ENCODE results near the gene SPEF2.
"Not testable (repeated sequence)": the region's sequence is repeated elsewhere in the genome, so short reads cannot be mapped to it uniquely, and the experiment has no call there.

The SPEF2 gene

DNA sequence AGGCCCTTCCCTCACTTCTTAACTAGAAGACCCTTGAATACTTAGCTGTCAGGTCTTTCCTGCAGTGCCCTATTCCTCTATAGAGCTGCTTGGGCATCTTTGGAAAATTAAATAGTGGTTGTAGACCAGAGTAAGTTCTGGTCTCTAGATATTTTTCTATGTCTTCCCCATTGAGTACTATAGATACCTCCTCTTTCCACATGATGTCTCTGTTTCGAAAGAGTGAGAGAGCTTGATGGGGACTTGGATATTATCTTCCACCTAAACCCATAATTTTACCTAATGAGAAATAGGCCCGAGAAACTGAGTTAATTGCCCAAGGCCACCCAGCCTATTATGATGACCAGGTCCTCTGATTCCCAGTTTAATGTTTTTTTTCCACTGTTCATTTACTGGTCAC, 40.2 kb downstream of the SPEF2 start:
- no peak for DNase-seq (ENCODE audit: low read depth in 1 of 2, low spot score in 1 of 2)

DNA sequence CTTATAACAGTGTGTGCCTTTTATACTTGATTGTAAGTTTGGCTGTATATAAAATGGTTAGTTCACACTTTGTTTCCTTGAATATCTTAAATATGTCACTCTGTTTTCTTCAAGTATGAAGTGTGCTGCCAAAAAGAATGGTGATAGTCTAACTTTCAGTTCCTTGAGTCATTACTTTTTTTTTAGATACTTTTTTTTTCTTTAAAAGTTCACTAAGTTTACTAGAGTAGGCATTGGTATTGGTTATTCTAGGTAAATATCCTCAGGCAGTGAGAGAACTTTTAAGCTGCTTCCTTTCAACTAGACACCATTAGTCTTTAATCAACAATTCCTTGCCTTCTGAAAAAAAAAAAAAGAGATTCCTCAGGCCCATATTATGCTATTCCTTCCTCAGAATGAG, 41.9 kb downstream of the SPEF2 start:
- no peak for DNase-seq (ENCODE audit: low read depth in 1 of 2, low spot score in 1 of 2)

GRCh38 chr5:35660451-35660850, 42.8 kb downstream of the SPEF2 start:
- DNase-seq (ENCODE audit: low read depth in 1 of 2, low spot score in 1 of 2) = no peak

DNA sequence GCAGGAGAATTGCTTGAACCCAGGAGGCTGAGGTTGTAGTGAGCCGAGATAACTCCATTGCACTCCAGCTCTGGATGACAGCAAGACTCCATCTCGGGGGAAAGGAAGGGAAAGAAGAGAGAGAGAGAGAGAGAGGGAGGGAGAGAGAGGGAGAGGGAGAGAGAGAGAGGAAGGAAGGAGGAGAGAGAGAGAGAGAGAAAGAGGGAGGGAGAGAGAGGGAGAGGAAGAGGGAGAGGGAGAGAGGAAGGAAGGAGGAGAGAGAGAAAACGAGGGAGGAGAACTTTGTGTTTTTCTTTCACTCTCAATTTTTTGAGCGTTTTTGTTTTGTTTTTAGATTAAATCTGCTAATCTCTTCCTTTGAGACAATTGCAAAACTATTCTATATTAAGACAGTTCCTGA, 46.9 kb downstream of the SPEF2 start:
- DNase-seq (ENCODE audit: low read depth in 1 of 2, low spot score in 1 of 2) = no peak

GRCh38 chr5:35665096-35665495, 47.4 kb downstream of the SPEF2 start:
- no peak for DNase-seq (ENCODE audit: low read depth in 1 of 2, low spot score in 1 of 2)

DNA sequence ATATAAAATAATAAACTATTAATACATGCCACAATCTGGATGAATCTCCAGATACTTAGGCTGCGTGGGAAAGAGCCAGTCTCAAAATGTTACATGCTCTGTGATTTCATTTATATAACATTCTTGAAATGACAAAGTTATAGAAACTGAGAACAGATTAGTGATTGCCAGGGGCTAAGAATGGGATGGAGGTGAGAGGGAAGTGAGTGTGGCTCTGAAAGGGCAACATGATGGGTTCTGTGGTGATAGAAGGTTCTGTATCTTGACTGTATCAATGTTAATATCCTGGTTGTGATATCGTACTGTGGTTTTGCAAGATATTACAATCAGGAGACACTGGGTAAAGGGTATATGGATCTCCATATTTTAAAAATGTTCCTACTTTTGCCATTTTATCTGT, 50.7 kb downstream of the SPEF2 start:
- DNase-seq (ENCODE audit: low read depth in 1 of 2, low spot score in 1 of 2) = no peak

DNA sequence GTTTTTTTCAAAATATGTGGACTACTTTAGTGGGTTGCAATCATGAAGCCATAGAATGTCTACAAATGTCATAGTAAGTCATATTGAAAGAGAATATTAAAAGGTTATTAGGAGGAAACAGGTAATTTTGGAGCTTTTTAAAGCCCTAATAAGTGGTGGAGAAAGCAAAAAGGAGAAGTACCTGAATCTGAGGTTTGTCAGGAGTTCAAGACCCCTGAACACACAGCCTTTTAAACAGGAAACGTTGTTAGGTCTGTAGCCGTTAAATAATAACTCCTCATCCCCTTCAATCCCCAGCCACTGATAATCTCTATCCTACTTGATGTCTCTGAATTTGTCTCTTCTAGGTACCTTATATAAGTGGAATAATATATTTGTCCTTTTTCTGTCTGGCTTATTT, 51.1 kb downstream of the SPEF2 start:
- DNase-seq (ENCODE audit: low read depth in 1 of 2, low spot score in 1 of 2) = no peak

- no peak for DNase-seq (ENCODE audit: low read depth in 1 of 2, low spot score in 1 of 2)
Observed at GRCh38 chr5:35671541-35672295, 54.1 kb downstream of the SPEF2 start.

DNA sequence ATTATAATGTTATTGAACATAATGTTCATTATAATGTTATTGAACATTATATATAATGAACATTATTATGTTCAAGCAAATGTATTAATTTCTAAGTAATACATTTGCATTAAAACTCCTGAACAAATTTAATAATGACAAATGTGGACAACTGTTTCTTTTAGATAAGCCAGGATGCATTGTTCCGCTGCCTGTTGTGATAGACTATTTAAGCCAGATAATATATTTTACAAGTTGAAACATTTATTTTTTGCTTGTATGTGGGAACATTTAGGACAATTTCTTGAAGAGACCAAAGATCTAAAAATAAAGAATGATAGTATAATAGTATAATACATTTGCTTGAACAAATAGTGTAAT, 54.6 kb downstream of the SPEF2 start:
- DNase-seq (ENCODE audit: low read depth in 1 of 2, low spot score in 1 of 2) = not testable (repeated sequence)

DNA sequence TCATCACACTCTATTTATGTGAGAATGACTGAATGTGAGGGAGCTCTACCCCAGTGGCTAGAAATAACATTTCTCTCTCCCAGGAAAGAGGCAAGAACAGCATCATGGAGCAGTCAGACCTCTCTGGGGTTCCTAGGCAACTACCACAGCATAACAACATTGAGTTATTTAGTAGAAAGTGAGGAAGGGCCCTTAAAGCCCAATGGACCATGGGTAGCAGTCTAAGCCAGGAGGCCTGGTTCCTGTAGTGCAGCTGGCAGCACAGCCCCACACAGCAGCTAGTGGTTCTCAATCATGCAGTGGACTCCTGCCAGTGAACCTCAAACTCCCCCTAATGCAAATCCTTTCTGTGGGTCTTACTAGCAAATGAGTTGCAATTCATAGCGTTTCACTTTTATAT, 55.3 kb downstream of the SPEF2 start:
- DNase-seq (ENCODE audit: low read depth in 1 of 2, low spot score in 1 of 2) = no peak

DNA sequence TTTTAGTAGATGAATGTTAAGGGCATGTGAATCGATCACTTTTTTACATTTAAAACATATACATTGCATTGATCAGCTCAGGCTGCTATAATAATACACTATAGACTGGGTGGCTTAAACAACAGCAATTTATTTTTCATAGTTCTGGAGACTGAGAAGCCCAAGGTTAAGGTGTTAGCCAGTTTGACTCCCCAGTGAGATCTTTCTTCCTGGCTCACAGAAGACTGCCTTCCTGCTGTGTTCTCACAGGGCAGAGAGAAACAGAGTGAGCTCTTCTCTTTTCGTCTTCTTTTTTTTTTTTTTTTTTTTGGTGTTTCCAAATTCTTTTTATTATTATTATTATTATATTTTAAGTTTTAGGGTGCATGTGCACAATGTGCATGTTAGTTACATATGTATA, 56.4 kb downstream of the SPEF2 start:
- DNase-seq (ENCODE audit: low read depth in 1 of 2, low spot score in 1 of 2) = no peak

- DNase-seq (ENCODE audit: low read depth in 1 of 2, low spot score in 1 of 2) = no peak
Observed at GRCh38 chr5:35675392-35675791, 57.7 kb downstream of the SPEF2 start.

GRCh38 chr5:35677878-35678277, 60.2 kb downstream of the SPEF2 start:
- no peak for DNase-seq (ENCODE audit: low read depth in 1 of 2, low spot score in 1 of 2)

GRCh38 chr5:35678661-35679060, 61.0 kb downstream of the SPEF2 start:
- DNase-seq (ENCODE audit: low read depth in 1 of 2, low spot score in 1 of 2) = no peak

- no peak for DNase-seq (ENCODE audit: low read depth in 1 of 2, low spot score in 1 of 2)
Observed at GRCh38 chr5:35679357-35679756, 61.7 kb downstream of the SPEF2 start.

- DNase-seq (ENCODE audit: low read depth in 1 of 2, low spot score in 1 of 2) = no peak
Observed at GRCh38 chr5:35681911-35682310, 64.2 kb downstream of the SPEF2 start.

DNA sequence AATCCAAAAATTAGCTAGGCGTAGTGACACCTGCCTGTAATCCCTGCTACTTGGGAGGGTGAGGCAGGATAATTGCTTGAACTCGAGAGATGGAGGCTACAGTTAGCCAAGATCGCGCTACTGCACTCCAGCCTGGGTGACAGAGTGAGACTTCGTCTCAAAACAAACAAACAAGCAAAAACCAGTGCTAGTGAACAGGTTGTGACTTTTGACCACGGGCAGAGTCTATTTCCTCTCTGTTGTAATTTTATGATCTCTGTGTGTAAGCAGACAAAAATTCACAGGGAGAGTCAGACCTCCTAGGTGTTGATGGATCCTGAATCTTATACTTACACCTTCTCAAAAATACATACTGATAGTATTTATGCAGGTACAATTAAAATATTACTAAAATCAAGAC, 65.8 kb downstream of the SPEF2 start:
- no peak for DNase-seq (ENCODE audit: low read depth in 1 of 2, low spot score in 1 of 2)

DNA sequence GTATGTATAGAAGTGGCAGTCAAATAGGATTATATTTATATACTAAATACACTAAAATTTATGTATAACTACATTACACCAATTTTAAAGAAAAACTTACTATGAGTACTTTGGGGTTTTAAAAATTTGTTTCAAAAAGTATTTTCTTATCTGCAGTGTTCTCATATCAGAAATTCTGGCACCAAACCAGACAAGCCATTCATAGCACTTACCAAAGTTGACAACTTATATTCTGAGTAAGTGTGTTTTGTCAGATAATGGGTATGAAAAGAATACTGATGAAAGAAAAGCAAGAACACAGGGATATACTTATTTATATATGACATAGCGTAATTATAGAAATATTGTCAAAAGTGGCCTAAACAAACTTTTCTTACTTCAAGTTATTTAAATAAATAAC, 67.5 kb downstream of the SPEF2 start:
- no peak for DNase-seq (ENCODE audit: low read depth in 1 of 2, low spot score in 1 of 2)

GRCh38 chr5:35687961-35688360, 70.3 kb downstream of the SPEF2 start:
- DNase-seq (ENCODE audit: low read depth in 1 of 2, low spot score in 1 of 2) = no peak

DNA sequence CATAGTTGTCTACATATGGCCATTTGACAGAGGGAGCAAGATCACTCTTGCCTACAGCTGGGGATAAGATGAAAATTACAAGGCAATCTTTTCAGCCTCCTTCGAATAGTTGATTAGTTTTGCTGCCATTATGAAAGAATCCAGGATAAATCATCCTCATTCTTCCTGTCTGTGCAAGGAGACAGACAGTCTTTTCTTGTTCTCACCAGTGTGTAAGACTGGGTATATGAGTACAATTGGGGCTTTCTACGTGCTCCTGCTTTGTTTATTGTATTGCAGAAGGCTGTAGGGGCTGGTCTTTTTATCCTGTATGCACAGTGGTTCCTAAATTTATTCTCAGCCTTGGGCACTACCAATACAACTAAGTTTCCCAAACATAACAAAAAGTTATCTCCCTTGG, 76.8 kb downstream of the SPEF2 start:
- DNase-seq (ENCODE audit: low read depth in 1 of 2, low spot score in 1 of 2) = no peak

GRCh38 chr5:35698047-35698808, 80.6 kb downstream of the SPEF2 start:
- DNase-seq (ENCODE audit: low read depth in 1 of 2, low spot score in 1 of 2) = no peak

DNA sequence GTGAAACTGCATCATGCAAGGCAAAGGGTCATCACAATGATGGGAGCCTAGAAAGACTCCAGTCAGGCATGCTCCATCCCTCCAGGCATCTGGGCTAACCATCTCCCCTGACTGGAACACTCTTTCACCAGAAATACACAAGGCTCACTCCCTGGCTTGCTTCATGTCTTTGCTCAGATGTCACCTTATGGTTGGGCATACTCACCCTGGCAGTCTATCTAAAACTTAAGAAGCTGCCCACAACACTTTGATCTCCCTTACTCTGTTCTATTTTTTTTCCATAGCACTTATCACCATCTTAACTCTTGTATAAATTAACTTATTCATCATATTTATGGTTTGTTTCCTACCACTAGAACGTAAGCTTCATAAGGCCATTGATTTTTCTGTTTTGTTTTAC, 90.0 kb downstream of the SPEF2 start:
- no peak for DNase-seq (ENCODE audit: low read depth in 1 of 2, low spot score in 1 of 2)

GRCh38 chr5:35709688-35710087, 92.0 kb downstream of the SPEF2 start:
- DNase-seq (ENCODE audit: low read depth in 1 of 2, low spot score in 1 of 2) = no peak
